HG02973 (cell line): ENCODE results near the gene PMFBP1.
A peak's percentile ranks its signal among the peaks of the same experiment; 100 is the strongest.

Source experiments
- ATAC-seq: cut with Tn5 transposase; IDR thresholded peaks from one replicate; pipeline ENCODE4 v1.9.1; 2021; ENCODE audit warnings: moderate library complexity; ENCODE audit not compliant: unreplicated experiment

Gene PMFBP1, protein sequence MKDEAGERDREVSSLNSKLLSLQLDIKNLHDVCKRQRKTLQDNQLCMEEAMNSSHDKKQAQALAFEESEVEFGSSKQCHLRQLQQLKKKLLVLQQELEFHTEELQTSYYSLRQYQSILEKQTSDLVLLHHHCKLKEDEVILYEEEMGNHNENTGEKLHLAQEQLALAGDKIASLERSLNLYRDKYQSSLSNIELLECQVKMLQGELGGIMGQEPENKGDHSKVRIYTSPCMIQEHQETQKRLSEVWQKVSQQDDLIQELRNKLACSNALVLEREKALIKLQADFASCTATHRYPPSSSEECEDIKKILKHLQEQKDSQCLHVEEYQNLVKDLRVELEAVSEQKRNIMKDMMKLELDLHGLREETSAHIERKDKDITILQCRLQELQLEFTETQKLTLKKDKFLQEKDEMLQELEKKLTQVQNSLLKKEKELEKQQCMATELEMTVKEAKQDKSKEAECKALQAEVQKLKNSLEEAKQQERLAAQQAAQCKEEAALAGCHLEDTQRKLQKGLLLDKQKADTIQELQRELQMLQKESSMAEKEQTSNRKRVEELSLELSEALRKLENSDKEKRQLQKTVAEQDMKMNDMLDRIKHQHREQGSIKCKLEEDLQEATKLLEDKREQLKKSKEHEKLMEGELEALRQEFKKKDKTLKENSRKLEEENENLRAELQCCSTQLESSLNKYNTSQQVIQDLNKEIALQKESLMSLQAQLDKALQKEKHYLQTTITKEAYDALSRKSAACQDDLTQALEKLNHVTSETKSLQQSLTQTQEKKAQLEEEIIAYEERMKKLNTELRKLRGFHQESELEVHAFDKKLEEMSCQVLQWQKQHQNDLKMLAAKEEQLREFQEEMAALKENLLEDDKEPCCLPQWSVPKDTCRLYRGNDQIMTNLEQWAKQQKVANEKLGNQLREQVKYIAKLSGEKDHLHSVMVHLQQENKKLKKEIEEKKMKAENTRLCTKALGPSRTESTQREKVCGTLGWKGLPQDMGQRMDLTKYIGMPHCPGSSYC

GRCh38 chr16:72172105-72173034 is at the start of gene PMFBP1:
PMFBP1 (minus strand) TSS chr16:72172155; CDS start chr16:72171208, 947 bp downstream.
- peak; percentile 97 for ATAC-seq

DNA sequence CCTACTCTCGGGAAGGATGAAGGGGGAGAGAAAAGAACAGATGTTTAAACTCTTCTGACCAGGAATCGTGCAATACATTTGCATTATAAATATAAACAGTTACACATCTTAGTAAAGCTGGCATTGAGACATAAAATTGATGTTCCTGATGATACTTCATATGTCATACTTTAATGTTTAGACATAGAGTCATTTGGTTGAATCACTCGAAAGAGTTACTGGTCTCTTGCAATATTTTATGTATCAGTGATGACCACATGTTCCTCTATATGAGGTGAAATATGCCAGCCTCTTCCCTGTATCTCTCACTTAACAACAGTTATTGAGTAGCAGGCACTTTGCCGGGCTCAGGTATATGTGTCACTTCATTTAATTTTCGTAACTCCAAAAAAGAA is 49.7 kb upstream of the PMFBP1 start:
- ATAC-seq, result no peak

GRCh38 chr16:72220875-72221629 is 49.1 kb upstream of the PMFBP1 start:
- no peak for ATAC-seq

- ATAC-seq, result no peak
Measured at GRCh38 chr16:72219282-72219681, 47.3 kb upstream of the PMFBP1 start.

GRCh38 chr16:72216767-72217166 is 44.8 kb upstream of the PMFBP1 start:
- ATAC-seq, result no peak

DNA sequence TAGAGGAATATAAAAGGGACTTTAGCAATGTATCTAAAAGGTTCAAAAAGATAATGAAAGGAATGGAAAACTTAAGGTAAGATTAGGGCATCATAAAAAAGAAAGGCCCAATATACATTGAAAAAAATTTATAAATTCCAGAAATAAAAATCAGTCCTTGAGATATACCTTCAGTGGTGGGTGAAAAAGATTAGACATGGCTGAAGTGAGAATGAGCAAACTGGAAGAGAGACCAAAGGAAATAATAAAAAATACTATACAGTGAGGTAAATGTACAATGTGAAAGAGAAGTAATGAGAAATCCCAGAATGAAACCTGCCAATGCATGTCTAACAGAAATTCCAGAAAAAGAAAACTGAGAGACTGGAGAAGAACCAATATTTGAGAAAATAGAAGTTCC is 42.9 kb upstream of the PMFBP1 start:
- ATAC-seq, result no peak

DNA sequence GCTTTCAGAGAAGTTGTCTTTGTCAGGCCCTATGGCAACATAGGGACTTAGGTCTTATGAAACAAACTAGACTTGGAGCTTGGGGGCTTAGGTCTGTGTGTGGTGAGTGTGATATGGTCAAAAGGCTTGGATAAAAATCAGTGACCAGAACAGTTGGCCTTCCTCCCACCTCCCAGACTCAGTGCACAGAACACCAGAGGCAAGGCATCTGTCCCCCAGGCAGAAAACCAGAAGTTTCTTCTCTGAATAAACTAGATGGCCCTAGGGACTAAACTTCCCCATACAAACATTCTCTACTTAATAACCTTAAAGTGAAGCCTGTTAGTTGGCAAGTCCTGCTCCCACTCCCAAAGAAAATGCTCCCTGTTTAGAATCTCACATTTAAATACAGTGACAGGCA is 39.2 kb upstream of the PMFBP1 start:
- no peak for ATAC-seq

DNA sequence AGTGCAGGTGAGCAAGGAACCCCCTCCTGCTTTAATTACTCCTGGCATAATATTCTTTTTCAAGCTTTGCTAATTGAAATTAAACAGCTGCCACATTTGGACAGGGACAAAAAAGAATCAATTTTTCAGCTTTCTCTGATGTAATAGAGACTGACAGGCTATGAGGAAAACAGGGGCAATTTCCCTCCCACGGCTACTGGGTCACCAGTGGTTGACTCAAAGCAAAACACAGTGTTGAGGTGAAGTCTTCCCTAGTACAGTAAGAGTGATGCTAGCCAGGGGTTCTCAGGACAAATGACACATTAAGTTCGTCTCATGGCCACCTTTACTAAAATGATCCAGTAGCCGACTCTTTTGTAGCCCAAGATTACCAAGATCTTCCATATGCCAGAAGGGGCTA is 38.6 kb upstream of the PMFBP1 start:
- peak; percentile 58 for ATAC-seq

DNA sequence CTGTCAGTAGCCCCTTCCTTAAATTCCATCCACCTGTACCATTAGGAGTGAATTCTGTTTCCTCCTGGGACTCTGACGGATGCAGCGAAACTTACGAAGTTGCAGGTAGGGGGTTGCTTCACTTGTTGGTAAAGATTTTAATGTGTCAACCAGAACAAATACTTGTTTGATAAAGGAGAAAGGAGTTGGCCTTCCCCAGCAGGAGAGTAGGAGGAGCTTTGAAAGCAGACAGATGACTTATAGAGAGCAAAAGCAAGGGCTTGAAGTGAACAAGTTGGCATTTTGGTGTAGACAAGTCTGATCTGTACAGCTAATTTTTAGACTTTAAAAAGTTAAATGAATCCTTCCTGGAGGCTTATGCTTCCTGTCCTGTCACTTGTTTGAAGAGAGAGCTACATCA is 38.1 kb upstream of the PMFBP1 start:
- no peak for ATAC-seq

DNA sequence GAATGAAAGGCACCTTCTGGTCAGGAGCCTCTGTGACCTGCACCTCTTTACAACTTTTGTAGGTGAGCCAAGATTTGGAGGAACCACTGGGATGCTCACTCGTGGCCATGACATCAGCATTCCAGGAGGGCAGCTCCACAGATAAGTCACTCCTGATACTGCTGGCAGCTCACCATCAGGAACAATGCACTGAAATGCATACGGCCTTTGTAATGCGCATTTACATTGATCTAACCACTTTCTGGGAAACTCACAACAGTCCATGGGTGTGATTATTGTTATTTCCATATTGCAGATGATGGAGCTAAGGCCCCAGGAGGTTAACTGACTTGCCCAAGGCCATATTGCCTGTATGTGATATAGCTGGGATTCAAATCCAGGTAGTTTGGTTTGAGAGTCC is 34.3 kb upstream of the PMFBP1 start:
- ATAC-seq, result no peak

GRCh38 chr16:72203401-72203800 is 31.4 kb upstream of the PMFBP1 start:
- peak; percentile 62 for ATAC-seq

DNA sequence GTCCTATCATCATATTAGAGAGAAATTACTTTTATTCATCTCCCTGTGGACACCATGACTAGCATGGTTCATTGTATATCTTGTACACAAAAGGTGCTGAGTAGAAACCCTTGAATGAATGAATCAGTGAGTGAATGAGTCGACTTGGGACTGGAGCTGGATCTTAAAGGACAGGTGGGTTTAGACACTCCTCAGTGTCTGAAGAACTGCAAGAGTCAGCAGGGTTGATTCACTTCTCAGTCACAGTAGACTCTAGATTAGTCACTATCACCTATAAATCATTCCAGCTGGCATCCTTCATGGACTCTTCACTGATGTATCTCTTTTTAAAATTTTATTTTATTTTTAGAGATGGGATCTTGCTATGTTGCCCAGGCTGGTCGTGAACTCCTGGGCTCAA is 30.1 kb upstream of the PMFBP1 start:
- ATAC-seq, result no peak

DNA sequence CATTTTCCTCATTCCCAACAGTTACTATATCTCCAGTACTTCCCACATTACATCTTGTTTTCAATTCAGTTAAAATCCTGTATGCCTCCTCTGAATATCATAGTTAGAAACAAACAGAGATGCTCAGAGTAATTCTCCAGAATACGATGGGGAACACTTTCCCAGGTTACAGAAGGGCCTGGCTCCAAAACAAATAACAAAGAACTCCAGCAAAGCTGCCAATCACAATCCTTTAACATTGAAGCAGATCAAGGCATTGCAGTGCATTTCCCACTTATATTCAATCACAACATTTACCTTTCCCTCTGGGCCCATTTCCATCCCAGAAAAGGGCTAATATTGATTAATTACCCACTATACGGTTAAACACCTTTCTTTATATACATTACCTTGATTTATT is 29.4 kb upstream of the PMFBP1 start:
- ATAC-seq, result no peak

- ATAC-seq, result no peak
Measured at GRCh38 chr16:72199761-72200337, 27.9 kb upstream of the PMFBP1 start.

- no peak for ATAC-seq
Measured at GRCh38 chr16:72198771-72199201, 26.8 kb upstream of the PMFBP1 start.

- no peak for ATAC-seq
Measured at GRCh38 chr16:72198021-72198711, 26.2 kb upstream of the PMFBP1 start.

- no peak for ATAC-seq
Measured at GRCh38 chr16:72197545-72197944, 25.6 kb upstream of the PMFBP1 start.

DNA sequence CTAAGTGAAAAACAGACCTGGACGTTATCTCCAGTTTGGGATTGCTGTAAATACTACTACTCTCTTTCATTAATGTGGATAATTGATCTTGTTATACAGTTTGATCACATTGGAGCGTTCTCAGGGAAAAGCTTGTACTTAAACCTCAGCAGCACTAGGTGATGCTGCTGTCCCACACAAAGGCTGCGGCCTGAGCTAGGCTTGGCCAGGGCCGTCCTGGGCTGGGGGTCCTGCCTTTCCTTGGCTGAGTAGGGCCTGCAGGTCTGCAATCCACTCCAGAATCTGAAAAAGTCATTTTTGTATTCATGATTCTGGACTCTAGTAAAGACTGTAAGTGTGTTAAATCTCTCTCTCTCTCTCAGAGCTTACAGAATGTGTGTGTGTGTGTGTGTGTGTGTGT is 23.7 kb upstream of the PMFBP1 start:
- no peak for ATAC-seq

DNA sequence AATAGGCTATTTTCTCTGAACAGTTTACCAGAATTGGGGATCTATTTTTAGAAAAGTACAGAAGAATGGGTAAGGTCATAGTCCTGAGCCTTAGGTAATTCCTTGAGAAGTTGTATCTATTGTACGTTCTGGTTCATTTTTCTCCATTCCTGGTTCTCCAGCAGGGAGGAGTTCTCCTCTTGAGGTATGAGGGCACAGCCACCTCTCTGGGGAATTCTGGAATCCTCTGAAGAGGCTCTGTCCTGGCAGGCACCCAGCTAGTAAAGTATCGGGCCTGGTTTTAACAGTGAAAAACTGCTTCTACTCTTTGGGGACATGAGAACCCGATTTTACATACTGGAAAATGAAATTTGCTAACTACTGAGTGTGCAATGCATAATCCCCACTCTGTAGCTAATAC is 19.6 kb upstream of the PMFBP1 start:
- ATAC-seq, result no peak
